ENCODE measurements around the gene SERINC3. TPM values are rescaled to one million over a fixed set of nuclear protein-coding genes. Genes with fewer than 3 reads are reported as not detected.
A peak's percentile ranks its signal among the peaks of the same experiment; 100 is the strongest.

Gene SERINC3
- total RNA-seq, 2 donors from 2014 or later, result 62.8 to 76.2 TPM

- Mint-ChIP-seq H3K27me3 (no peaks in the 10 kb centered on the region), H3K27ac (no peak overlapping the region), H3K36me3 (ENCODE audit: low read depth) (no peaks in the 10 kb centered on the region), H3K4me1 (no peaks in the 10 kb centered on the region), H3K4me3 (no peak overlapping the region)
- no peaks in the 10 kb centered on the region for H3K9me3 ChIP-seq (ENCODE audit: control insufficient read depth, low read length, poor library complexity, severe bottlenecking)
- no peak for ATAC-seq
- DNase-seq, result no peak
Measured at GRCh38 chr20:44463466-44463865, 58.4 kb downstream of the SERINC3 start.

- no peak for ATAC-seq
- H3K9me3 ChIP-seq (ENCODE audit: control insufficient read depth, low read length, poor library complexity, severe bottlenecking), result no peaks in the 10 kb centered on the region
- no peaks in the 10 kb centered on the region for H3K27me3 Mint-ChIP-seq
- DNase-seq, result no peak
- no peak overlapping the region for H3K4me3 Mint-ChIP-seq
- no peaks in the 10 kb centered on the region for H3K36me3 Mint-ChIP-seq (ENCODE audit: low read depth)
- no peak overlapping the region for H3K27ac Mint-ChIP-seq
- H3K4me1 Mint-ChIP-seq, result no peaks in the 10 kb centered on the region
Measured at GRCh38 chr20:44461803-44462174, 60.1 kb downstream of the SERINC3 start.

GRCh38 chr20:44461142-44461802 is 60.6 kb downstream of the SERINC3 start:
- H3K4me3 Mint-ChIP-seq, result no peak overlapping the region
- H3K27me3 Mint-ChIP-seq, result no peaks in the 10 kb centered on the region
- H3K4me1 Mint-ChIP-seq, result no peaks in the 10 kb centered on the region
- ATAC-seq, result no peak
- H3K9me3 ChIP-seq (ENCODE audit: control insufficient read depth, low read length, poor library complexity, severe bottlenecking), result no peaks in the 10 kb centered on the region
- no peaks in the 10 kb centered on the region for H3K36me3 Mint-ChIP-seq (ENCODE audit: low read depth)
- no peak for DNase-seq
- H3K27ac Mint-ChIP-seq, result no peak overlapping the region

- H3K9me3 ChIP-seq (ENCODE audit: control insufficient read depth, low read length, poor library complexity, severe bottlenecking), result no peaks in the 10 kb centered on the region
- no peaks in the 10 kb centered on the region for H3K36me3 Mint-ChIP-seq (ENCODE audit: low read depth)
- DNase-seq, result no peak
- ATAC-seq, result no peak
- no peaks in the 10 kb centered on the region for H3K27me3 Mint-ChIP-seq
- no peak overlapping the region for H3K27ac Mint-ChIP-seq
- H3K4me1 Mint-ChIP-seq, result no peaks in the 10 kb centered on the region
- H3K4me3 Mint-ChIP-seq, result no peak overlapping the region
Measured at GRCh38 chr20:44460795-44461141, 61.1 kb downstream of the SERINC3 start.

- ATAC-seq (no peak), DNase-seq (no peak)
- no peaks in the 10 kb centered on the region for H3K9me3 ChIP-seq (ENCODE audit: control insufficient read depth, low read length, poor library complexity, severe bottlenecking)
- Mint-ChIP-seq H3K27me3 (no peaks in the 10 kb centered on the region), H3K27ac (no peak overlapping the region), H3K36me3 (ENCODE audit: low read depth) (no peaks in the 10 kb centered on the region), H3K4me3 (no peak overlapping the region), H3K4me1 (no peaks in the 10 kb centered on the region)
Measured at GRCh38 chr20:44459271-44459670, 62.6 kb downstream of the SERINC3 start.

- Mint-ChIP-seq H3K27me3 (no peaks in the 10 kb centered on the region), H3K27ac (no peak overlapping the region), H3K36me3 (ENCODE audit: low read depth) (no peaks in the 10 kb centered on the region), H3K4me3 (no peak overlapping the region), H3K4me1 (no peaks in the 10 kb centered on the region)
- ATAC-seq, result no peak
- DNase-seq, result no peak
- no peaks in the 10 kb centered on the region for H3K9me3 ChIP-seq (ENCODE audit: control insufficient read depth, low read length, poor library complexity, severe bottlenecking)
Measured at GRCh38 chr20:44457016-44457415, 64.9 kb downstream of the SERINC3 start.

- no peak for ATAC-seq
- Mint-ChIP-seq H3K27ac (no peak overlapping the region), H3K4me3 (no peak overlapping the region), H3K27me3 (no peaks in the 10 kb centered on the region), H3K4me1 (no peaks in the 10 kb centered on the region), H3K36me3 (ENCODE audit: low read depth) (no peaks in the 10 kb centered on the region)
- DNase-seq, result no peak
- no peaks in the 10 kb centered on the region for H3K9me3 ChIP-seq (ENCODE audit: control insufficient read depth, low read length, poor library complexity, severe bottlenecking)
Measured at GRCh38 chr20:44456611-44457010, 65.3 kb downstream of the SERINC3 start.

- H3K36me3 Mint-ChIP-seq (ENCODE audit: low read depth), result no peaks in the 10 kb centered on the region
- ATAC-seq, result no peak
- peak overlapping the region; percentile 24 for H3K27ac Mint-ChIP-seq
- no peak for DNase-seq
- no peaks in the 10 kb centered on the region for H3K9me3 ChIP-seq (ENCODE audit: control insufficient read depth, low read length, poor library complexity, severe bottlenecking)
- no peaks in the 10 kb centered on the region for H3K4me1 Mint-ChIP-seq
- no peak overlapping the region for H3K4me3 Mint-ChIP-seq
- peaks cover 7% of the 10 kb centered on the region for H3K27me3 Mint-ChIP-seq
Measured at GRCh38 chr20:44455126-44455525, 66.7 kb downstream of the SERINC3 start.

GRCh38 chr20:44454306-44454963 is 67.4 kb downstream of the SERINC3 start:
- Mint-ChIP-seq H3K27me3 (peaks cover 9% of the 10 kb centered on the region), H3K27ac (no peak overlapping the region), H3K4me1 (no peaks in the 10 kb centered on the region), H3K4me3 (no peak overlapping the region), H3K36me3 (ENCODE audit: low read depth) (no peaks in the 10 kb centered on the region)
- no peaks in the 10 kb centered on the region for H3K9me3 ChIP-seq (ENCODE audit: control insufficient read depth, low read length, poor library complexity, severe bottlenecking)
- DNase-seq (no peak), ATAC-seq (no peak)

- DNase-seq, result no peak
Measured at GRCh38 chr20:44450903-44451450, 70.9 kb downstream of the SERINC3 start.

GRCh38 chr20:44450281-44450889 is 71.5 kb downstream of the SERINC3 start:
- Mint-ChIP-seq H3K36me3 (ENCODE audit: low read depth) (no peaks in the 10 kb centered on the region), H3K27ac (no peak overlapping the region), H3K4me3 (no peak overlapping the region), H3K4me1 (no peaks in the 10 kb centered on the region), H3K27me3 (peaks cover 24% of the 10 kb centered on the region)
- DNase-seq (no peak), ATAC-seq (no peak)
- H3K9me3 ChIP-seq (ENCODE audit: control insufficient read depth, low read length, poor library complexity, severe bottlenecking), result no peaks in the 10 kb centered on the region

More at GRCh38 chr20:44450903-44451450, 70.9 kb downstream of the SERINC3 start:
- H3K36me3 Mint-ChIP-seq (ENCODE audit: low read depth), result no peaks in the 10 kb centered on the region
- no peak for ATAC-seq
- H3K27ac Mint-ChIP-seq, result no peak overlapping the region
- H3K27me3 Mint-ChIP-seq, result peaks cover 24% of the 10 kb centered on the region
- H3K4me3 Mint-ChIP-seq, result no peak overlapping the region
- no peaks in the 10 kb centered on the region for H3K9me3 ChIP-seq (ENCODE audit: control insufficient read depth, low read length, poor library complexity, severe bottlenecking)
- no peaks in the 10 kb centered on the region for H3K4me1 Mint-ChIP-seq

- no peak for ATAC-seq
- no peak for DNase-seq
- H3K27ac Mint-ChIP-seq, result no peak overlapping the region
- no peak overlapping the region for H3K4me3 Mint-ChIP-seq
- peaks cover 29% of the 10 kb centered on the region for H3K27me3 Mint-ChIP-seq
- no peaks in the 10 kb centered on the region for H3K36me3 Mint-ChIP-seq (ENCODE audit: low read depth)
- H3K9me3 ChIP-seq (ENCODE audit: control insufficient read depth, low read length, poor library complexity, severe bottlenecking), result no peaks in the 10 kb centered on the region
- H3K4me1 Mint-ChIP-seq, result no peaks in the 10 kb centered on the region
Measured at GRCh38 chr20:44449864-44450263, 72.0 kb downstream of the SERINC3 start.

GRCh38 chr20:44448753-44449546 is 72.9 kb downstream of the SERINC3 start:
- H3K36me3 Mint-ChIP-seq (ENCODE audit: low read depth), result no peaks in the 10 kb centered on the region
- H3K9me3 ChIP-seq (ENCODE audit: control insufficient read depth, low read length, poor library complexity, severe bottlenecking), result no peaks in the 10 kb centered on the region
- DNase-seq (no peak), ATAC-seq (no peak)
- no peak overlapping the region for H3K27ac Mint-ChIP-seq
- no peaks in the 10 kb centered on the region for H3K4me1 Mint-ChIP-seq
- H3K4me3 Mint-ChIP-seq, result no peak overlapping the region
- peaks cover 29% of the 10 kb centered on the region for H3K27me3 Mint-ChIP-seq

Measured in T-helper 17 cell (primary cell).